Astrocyte (in vitro differentiated cells and primary cell): ENCODE data around the gene CYTIP. TPM values are rescaled to one million over a fixed set of nuclear protein-coding genes. Genes with fewer than 3 reads are reported as not detected.

Source experiments
- DNase-seq: peaks from one replicate; pipeline ENCODE4 v3.0.0-alpha.2; 2010; ENCODE audit warnings: low read depth
- FAIRE-seq: peaks from 2 replicates; lab custom pipeline; 2011; peaks lifted over from hg19 to GRCh38; lab: Jason Lieb, UNC
- H2AFZ ChIP-seq: 2 replicates; pipeline ENCODE4 v1.6.0; 2012; ENCODE audit warnings: low read depth, low read length, inconsistent platforms
- H3K27ac ChIP-seq: 2 replicates; pipeline ENCODE4 v1.5.1; 2011; ENCODE audit warnings: low read depth, low read length, inconsistent platforms
- H3K27me3 ChIP-seq: 2 replicates; pipeline ENCODE4 v1.6.0; 2011; ENCODE audit warnings: low read length, inconsistent platforms; ENCODE audit not compliant: insufficient read depth
- H3K36me3 ChIP-seq: 2 replicates; pipeline ENCODE4 v1.5.1; 2011; ENCODE audit warnings: low read length, inconsistent platforms; ENCODE audit not compliant: insufficient read depth
- H3K4me1 ChIP-seq: 2 replicates; pipeline ENCODE4 v1.5.1; 2011; ENCODE audit warnings: low read length, inconsistent platforms; ENCODE audit not compliant: insufficient read depth
- H3K4me2 ChIP-seq: 2 replicates; pipeline ENCODE4 v1.6.0; 2012; ENCODE audit warnings: low read length, inconsistent platforms
- H3K4me3 ChIP-seq: 2 replicates; pipeline ENCODE4 v1.5.1; 2011; ENCODE audit warnings: low read depth, mild to moderate bottlenecking, low read length, inconsistent platforms; ENCODE audit not compliant: insufficient read depth
- H3K79me2 ChIP-seq: 2 replicates; pipeline ENCODE4 v1.6.0; 2012; ENCODE audit warnings: mild to moderate bottlenecking, low read length, inconsistent platforms; ENCODE audit not compliant: insufficient read depth
- H3K9ac ChIP-seq: 2 replicates; pipeline ENCODE4 v1.6.0; 2012; ENCODE audit warnings: mild to moderate bottlenecking, low read length, inconsistent platforms
- H3K9me3 ChIP-seq: 2 replicates; pipeline ENCODE4 v1.5.1; 2012; ENCODE audit warnings: low read depth, mild to moderate bottlenecking, low read length, inconsistent platforms; ENCODE audit not compliant: insufficient read depth
- H4K20me1 ChIP-seq: 2 replicates; pipeline ENCODE4 v1.6.0; 2012; ENCODE audit warnings: low read length, inconsistent platforms; ENCODE audit not compliant: insufficient read depth
- H3K27ac Mint-ChIP-seq: one replicate; pipeline ENCODE4 v1.8.0; 2021; ENCODE audit warnings: mild to moderate bottlenecking, mixed read lengths; ENCODE audit not compliant: unreplicated experiment
- H3K27me3 Mint-ChIP-seq: one replicate; pipeline ENCODE4 v1.8.0; 2021; ENCODE audit warnings: low read depth, mixed read lengths; ENCODE audit not compliant: unreplicated experiment
- H3K36me3 Mint-ChIP-seq: one replicate; pipeline ENCODE4 v1.8.0; 2021; ENCODE audit warnings: low read depth, mixed read lengths; ENCODE audit not compliant: unreplicated experiment
- H3K4me1 Mint-ChIP-seq: one replicate; pipeline ENCODE4 v1.8.0; 2021; ENCODE audit warnings: low read depth, mixed read lengths; ENCODE audit not compliant: unreplicated experiment
- H3K4me3 Mint-ChIP-seq: one replicate; pipeline ENCODE4 v1.8.0; 2021; ENCODE audit warnings: mild to moderate bottlenecking, moderate library complexity, mixed read lengths; ENCODE audit not compliant: unreplicated experiment
- H3K9me3 Mint-ChIP-seq: one replicate; pipeline ENCODE4 v1.8.0; 2021; ENCODE audit warnings: mild to moderate bottlenecking, mixed read lengths; ENCODE audit not compliant: unreplicated experiment
- CTCF ChIP-seq: IDR thresholded peaks from 2 replicates; pipeline ENCODE4 v1.5.1; 2011; ENCODE audit warnings: low read depth, mild to moderate bottlenecking, inconsistent platforms, low read length, moderate library complexity; ENCODE audit not compliant: insufficient read depth
- EZH2 ChIP-seq: IDR thresholded peaks from 2 replicates; pipeline ENCODE4 v1.6.1; 2012; ENCODE audit warnings: mild to moderate bottlenecking, low read length, inconsistent platforms; ENCODE audit not compliant: insufficient read depth
- total RNA-seq: library from RNA; stranded (reverse); gene quantifications from 2 replicates; pipeline ENCODE4 v1.2.1, GENCODE V29; 2021

Gene CYTIP
- total RNA-seq, 1 donor from 2014 or later, result 0.16 TPM

GRCh38 chr2:157388827-157389226 lies 55.1 kb downstream of the CYTIP start:
- peaks cover 2% of the 10 kb centered on the region for H3K9me3 ChIP-seq
- H3K4me3 ChIP-seq, result no peak overlapping the region
- Mint-ChIP-seq H3K27me3 (no peaks in the 10 kb centered on the region), H3K9me3 (peaks cover 7% of the 10 kb centered on the region), H3K27ac (no peak overlapping the region), H3K36me3 (no peaks in the 10 kb centered on the region), H3K4me3 (no peak overlapping the region), H3K4me1 (no peaks in the 10 kb centered on the region)
- no peaks in the 10 kb centered on the region for H3K4me1 ChIP-seq
- H4K20me1 ChIP-seq, result no peaks in the 10 kb centered on the region
- H3K27ac ChIP-seq, result no peak overlapping the region
- DNase-seq, result no peak
- H3K4me2 ChIP-seq, result no peak overlapping the region
- H3K9ac ChIP-seq, result no peak overlapping the region
- FAIRE-seq, result no peak
- TF ChIP-seq CTCF, result no peak
- TF ChIP-seq EZH2, result no peak
- no peaks in the 10 kb centered on the region for H3K36me3 ChIP-seq
- no peak overlapping the region for H2AFZ ChIP-seq
- H3K27me3 ChIP-seq, result no peaks in the 10 kb centered on the region
- H3K79me2 ChIP-seq, result no peaks in the 10 kb centered on the region

- TF ChIP-seq EZH2, result no peak
- FAIRE-seq (no peak), DNase-seq (no peak)
- Histone ChIP-seq H3K27me3 (no peaks in the 10 kb centered on the region), H3K79me2 (no peaks in the 10 kb centered on the region), H2AFZ (no peak overlapping the region), H3K4me1 (no peaks in the 10 kb centered on the region), H3K9me3 (peaks cover 2% of the 10 kb centered on the region), H3K27ac (no peak overlapping the region), H4K20me1 (no peaks in the 10 kb centered on the region), H3K36me3 (no peaks in the 10 kb centered on the region), H3K4me3 (no peak overlapping the region), H3K9ac (no peak overlapping the region), H3K4me2 (no peak overlapping the region)
- Mint-ChIP-seq H3K4me1 (no peaks in the 10 kb centered on the region), H3K36me3 (no peaks in the 10 kb centered on the region), H3K9me3 (peaks cover 7% of the 10 kb centered on the region), H3K27ac (no peak overlapping the region), H3K27me3 (no peaks in the 10 kb centered on the region), H3K4me3 (no peak overlapping the region)
These were observed 57.1 kb downstream of the CYTIP start for GRCh38 chr2:157386747-157387146.

- TF ChIP-seq EZH2, result no peak
- no peak for TF ChIP-seq CTCF
- H3K79me2 ChIP-seq, result no peaks in the 10 kb centered on the region
- no peak for FAIRE-seq
- Mint-ChIP-seq H3K9me3 (peaks cover 7% of the 10 kb centered on the region), H3K36me3 (no peaks in the 10 kb centered on the region), H3K4me1 (no peaks in the 10 kb centered on the region), H3K4me3 (no peak overlapping the region), H3K27ac (no peak overlapping the region), H3K27me3 (no peaks in the 10 kb centered on the region)
- no peak overlapping the region for H2AFZ ChIP-seq
- H3K4me3 ChIP-seq, result no peak overlapping the region
- H3K27ac ChIP-seq, result no peak overlapping the region
- no peak overlapping the region for H3K9ac ChIP-seq
- H3K4me2 ChIP-seq, result no peak overlapping the region
- no peaks in the 10 kb centered on the region for H3K27me3 ChIP-seq
- no peaks in the 10 kb centered on the region for H3K36me3 ChIP-seq
- H3K9me3 ChIP-seq, result peaks cover 2% of the 10 kb centered on the region
- no peak for DNase-seq
- H4K20me1 ChIP-seq, result no peaks in the 10 kb centered on the region
- no peaks in the 10 kb centered on the region for H3K4me1 ChIP-seq
These were observed 57.6 kb downstream of the CYTIP start for GRCh38 chr2:157386247-157386646.
